SU-DHL-6 (cell line): Measurements from ENCODE around the gene HTT.
A peak's percentile ranks its signal among the peaks of the same experiment; 100 is the strongest.

Experiments used
- H2AFZ ChIP-seq: fragments of 200-600 bp; sonication (generic); 2 replicates; pipeline ENCODE4 v1.6.1; 2014; ENCODE audit warnings: low read depth, mild to moderate bottlenecking, moderate library complexity, mixed read lengths, antibody characterized with exemption, low read length; ENCODE audit not compliant: severe bottlenecking
- H3F3A ChIP-seq: fragments of 200-600 bp; shearing (Covaris generic); 2 replicates; pipeline ENCODE4 v1.6.0; 2016; ENCODE audit warnings: antibody characterized with exemption, mild to moderate bottlenecking; ENCODE audit not compliant: insufficient read depth
- H3K27ac ChIP-seq: fragments of 200-600 bp; sonication (generic); 2 replicates; pipeline ENCODE4 v1.5.1; 2016; ENCODE audit warnings: low read depth, mild to moderate bottlenecking, low read length, moderate library complexity, mixed read lengths
- H3K27me3 ChIP-seq: fragments of 200-600 bp; sonication (generic), shearing (Covaris generic); 2 replicates; pipeline ENCODE4 v1.6.0; 2014; ENCODE audit warnings: mild to moderate bottlenecking, low read length
- H3K36me3 ChIP-seq: fragments of 200-600 bp; sonication (generic); 2 replicates; pipeline ENCODE4 v1.6.1; 2014; ENCODE audit warnings: mild to moderate bottlenecking, low read length, mixed read lengths
- H3K4me2 ChIP-seq: fragments of 300-600, 200-600 bp; shearing (Covaris generic), sonication (generic); 2 replicates; pipeline ENCODE4 v1.6.0; 2014; ENCODE audit warnings: low read length, low read depth, mild to moderate bottlenecking; ENCODE audit not compliant: poor library complexity, severe bottlenecking
- H3K4me3 ChIP-seq: fragments of 200-600 bp; sonication (generic); 2 replicates; pipeline ENCODE4 v1.5.1; 2014; ENCODE audit warnings: antibody characterized with exemption, low read length, mild to moderate bottlenecking, mixed read lengths; ENCODE audit not compliant: insufficient read depth, poor library complexity, severe bottlenecking
- H3K79me2 ChIP-seq: fragments of 200-600 bp; sonication (generic); 2 replicates; pipeline ENCODE4 v1.6.1; 2014; ENCODE audit warnings: mild to moderate bottlenecking, low read length, moderate library complexity; ENCODE audit not compliant: insufficient read depth
- H3K9ac ChIP-seq: fragments of 200-600 bp; sonication (generic); 2 replicates; pipeline ENCODE4 v1.7.0; 2014; ENCODE audit warnings: mild to moderate bottlenecking, low read length
- H3K9me2 ChIP-seq: fragments of 200-600 bp; sonication (generic); replicated peaks from 2 replicates; pipeline ENCODE4 v1.6.1; 2014; ENCODE audit warnings: low read length; ENCODE audit not compliant: insufficient read depth
- H3K9me3 ChIP-seq: fragments of 200-600 bp; sonication (generic); 2 replicates; pipeline ENCODE4 v1.6.1; 2014; ENCODE audit warnings: low read length, mixed read lengths; ENCODE audit not compliant: insufficient read depth
- H4K20me1 ChIP-seq: fragments of 200-600 bp; sonication (generic); 2 replicates; pipeline ENCODE4 v1.6.1; 2014; ENCODE audit warnings: low read depth, mild to moderate bottlenecking, antibody characterized with exemption, low read length, moderate library complexity, mixed read lengths
- EZH2phosphoT487 ChIP-seq: fragments of 200-600 bp; sonication (generic), shearing (Covaris generic); conservative IDR thresholded peaks from 2 replicates; pipeline ENCODE4 v1.6.1; 2018; ENCODE audit warnings: mild to moderate bottlenecking, antibody characterized with exemption, low read length, moderate library complexity, mixed read lengths
- TF ChIP-seq, protein P1 (sequence below): fragments of 200-600 bp; sonication (generic); IDR thresholded peaks from one replicate; pipeline ENCODE4 v1.5.1; 2017; ENCODE audit warnings: antibody characterized with exemption, mild to moderate bottlenecking, low read length, moderate library complexity; ENCODE audit not compliant: insufficient read depth, poor library complexity, severe bottlenecking

HTT gene

DNA sequence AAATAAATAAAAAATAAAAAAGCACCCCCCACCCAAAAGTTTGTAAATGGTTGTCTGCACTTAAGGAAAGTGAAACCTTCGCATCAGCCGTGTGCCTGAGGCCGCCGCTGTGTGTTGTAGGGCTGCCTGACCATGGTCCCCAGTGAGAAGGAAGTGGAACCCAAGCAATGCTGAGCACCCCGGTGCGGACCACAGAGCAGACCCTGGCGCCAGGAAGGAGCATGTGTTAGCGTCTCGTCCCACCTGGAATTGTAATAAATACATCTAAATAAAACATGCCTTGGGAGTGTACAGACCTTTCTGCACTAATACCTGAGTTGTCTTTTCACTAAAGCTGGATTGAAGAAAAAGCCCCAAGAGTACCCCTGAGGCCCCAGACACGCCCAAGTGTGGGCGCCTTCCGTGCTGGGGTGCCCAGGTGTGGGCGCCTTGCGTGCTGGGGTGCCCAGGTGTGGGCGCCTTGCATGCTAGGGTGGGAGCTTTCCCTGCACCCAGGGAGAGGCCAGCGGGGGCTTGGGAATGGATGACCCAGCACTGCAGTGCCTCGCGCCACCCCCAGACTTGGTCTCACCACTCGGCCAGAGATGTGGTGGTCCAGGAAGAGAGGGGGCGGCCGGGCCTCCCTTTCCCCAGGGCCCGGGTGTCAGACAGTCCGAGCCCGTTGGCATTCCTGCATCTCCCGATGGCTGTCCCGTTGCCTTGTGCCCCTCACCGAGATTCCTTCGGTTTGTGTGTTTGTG lies 33.9 kb upstream of the HTT start:
- no peaks in the 10 kb centered on the region for H3K9me3 ChIP-seq
- peak overlapping the region; percentile 58 for H3K4me2 ChIP-seq
- peak overlapping the region; percentile 58 for H3K27ac ChIP-seq
- H3K4me3 ChIP-seq = peak overlapping the region; percentile 6
- no peaks in the 10 kb centered on the region for H3K27me3 ChIP-seq
- H4K20me1 ChIP-seq = no peaks in the 10 kb centered on the region
- H3K79me2 ChIP-seq = no peaks in the 10 kb centered on the region
- peaks cover 9% of the 10 kb centered on the region; the same call in 1 of the 2 replicates for H3F3A ChIP-seq
- H3K9me2 ChIP-seq = no peaks in the 10 kb centered on the region
- peak overlapping the region; percentile 37 for H3K9ac ChIP-seq
- no peak for TF ChIP-seq EZH2phosphoT487
- TF ChIP-seq, protein P1, sequence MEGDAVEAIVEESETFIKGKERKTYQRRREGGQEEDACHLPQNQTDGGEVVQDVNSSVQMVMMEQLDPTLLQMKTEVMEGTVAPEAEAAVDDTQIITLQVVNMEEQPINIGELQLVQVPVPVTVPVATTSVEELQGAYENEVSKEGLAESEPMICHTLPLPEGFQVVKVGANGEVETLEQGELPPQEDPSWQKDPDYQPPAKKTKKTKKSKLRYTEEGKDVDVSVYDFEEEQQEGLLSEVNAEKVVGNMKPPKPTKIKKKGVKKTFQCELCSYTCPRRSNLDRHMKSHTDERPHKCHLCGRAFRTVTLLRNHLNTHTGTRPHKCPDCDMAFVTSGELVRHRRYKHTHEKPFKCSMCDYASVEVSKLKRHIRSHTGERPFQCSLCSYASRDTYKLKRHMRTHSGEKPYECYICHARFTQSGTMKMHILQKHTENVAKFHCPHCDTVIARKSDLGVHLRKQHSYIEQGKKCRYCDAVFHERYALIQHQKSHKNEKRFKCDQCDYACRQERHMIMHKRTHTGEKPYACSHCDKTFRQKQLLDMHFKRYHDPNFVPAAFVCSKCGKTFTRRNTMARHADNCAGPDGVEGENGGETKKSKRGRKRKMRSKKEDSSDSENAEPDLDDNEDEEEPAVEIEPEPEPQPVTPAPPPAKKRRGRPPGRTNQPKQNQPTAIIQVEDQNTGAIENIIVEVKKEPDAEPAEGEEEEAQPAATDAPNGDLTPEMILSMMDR = no peak
- peak overlapping the region; percentile 76 for H2AFZ ChIP-seq
- no peaks in the 10 kb centered on the region for H3K36me3 ChIP-seq

DNA sequence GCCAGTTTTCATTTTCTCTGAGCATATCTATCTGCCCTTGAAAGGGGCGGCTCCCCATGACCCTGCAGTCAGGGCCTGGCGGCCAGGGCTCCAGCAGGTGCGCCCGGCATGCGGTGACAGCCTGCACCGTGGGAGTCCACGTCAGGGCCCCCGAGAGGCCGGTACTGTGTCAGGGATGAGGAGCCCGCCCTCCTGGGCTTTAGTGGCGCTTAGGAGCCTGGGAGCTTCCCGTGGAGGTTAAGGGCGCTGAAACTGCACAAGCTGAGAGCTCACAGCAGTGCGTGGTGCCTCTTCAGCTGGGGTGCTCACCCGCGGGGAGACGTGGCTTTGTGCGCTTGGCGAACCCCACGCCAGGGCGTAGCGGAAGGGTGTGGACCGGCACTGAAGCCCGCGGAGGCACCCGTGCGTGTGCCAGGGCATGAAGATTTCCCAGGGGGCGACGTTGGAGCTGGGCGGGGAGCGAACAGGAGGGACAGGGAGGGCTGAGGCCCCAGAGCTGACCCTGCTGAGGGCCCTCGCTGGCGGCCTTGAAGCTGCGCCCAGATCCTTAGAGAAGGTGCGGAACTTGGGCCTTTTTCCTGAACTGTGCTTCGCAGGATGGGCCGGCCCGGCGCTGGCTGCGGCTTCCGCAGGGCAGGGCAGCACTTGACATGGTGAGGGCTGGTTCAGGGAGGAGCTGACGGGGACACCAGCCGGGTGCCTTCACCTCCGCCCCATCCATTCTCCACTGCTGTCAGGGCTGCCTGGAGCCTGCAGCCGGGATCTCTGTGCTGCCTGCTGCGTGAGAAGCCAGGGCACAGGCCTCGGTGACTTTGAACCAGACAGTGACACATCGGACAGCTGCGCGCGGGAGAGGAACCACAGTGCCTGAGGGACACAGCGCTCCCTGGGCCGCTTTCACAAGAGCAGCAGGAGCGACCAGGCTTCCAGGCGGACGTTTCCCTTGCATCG lies 33.0 kb upstream of the HTT start:
- Histone ChIP-seq H3K27me3 (no peaks in the 10 kb centered on the region), H3K4me3 (peak overlapping the region; percentile 6), H2AFZ (peak overlapping the region; percentile 76), H3F3A (peaks cover 10% of the 10 kb centered on the region), H3K27ac (peak overlapping the region; percentile 58), H3K79me2 (no peaks in the 10 kb centered on the region), H4K20me1 (no peaks in the 10 kb centered on the region), H3K9ac (peak overlapping the region; percentile 37), H3K9me2 (no peaks in the 10 kb centered on the region), H3K9me3 (no peaks in the 10 kb centered on the region), H3K36me3 (no peaks in the 10 kb centered on the region), H3K4me2 (peak overlapping the region; percentile 58)
- no peak for TF ChIP-seq EZH2phosphoT487
- TF ChIP-seq, protein P1 = no peak

DNA sequence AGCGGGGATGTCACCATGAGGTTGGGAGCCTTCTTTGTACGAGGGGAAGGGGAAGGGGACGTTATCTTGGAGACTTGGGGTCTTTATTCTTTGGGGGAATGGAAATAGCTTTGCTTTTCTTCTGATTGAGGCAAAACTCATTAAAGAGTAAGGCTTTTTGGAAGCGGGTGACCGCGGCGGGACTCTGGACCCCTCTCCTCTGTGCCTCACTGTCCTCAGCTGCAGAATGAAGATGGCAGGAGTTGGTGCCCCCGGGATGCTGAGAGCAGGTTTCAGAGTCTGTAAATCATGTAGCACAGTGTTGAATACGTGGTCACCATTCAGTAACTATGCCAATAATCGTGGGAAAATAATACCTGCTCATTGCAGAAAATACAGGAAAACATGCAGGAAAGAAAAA lies 32.3 kb upstream of the HTT start:
- Histone ChIP-seq H3F3A (peaks cover 13% of the 10 kb centered on the region), H3K9ac (peak overlapping the region; percentile 37), H3K4me2 (peak overlapping the region; percentile 58), H3K9me2 (no peaks in the 10 kb centered on the region), H3K27ac (no peak overlapping the region), H3K4me3 (no peak overlapping the region), H2AFZ (peak overlapping the region; percentile 76), H3K27me3 (no peaks in the 10 kb centered on the region), H3K9me3 (no peaks in the 10 kb centered on the region), H4K20me1 (no peaks in the 10 kb centered on the region), H3K79me2 (no peaks in the 10 kb centered on the region), H3K36me3 (no peaks in the 10 kb centered on the region)
- TF ChIP-seq, protein P1 = no peak
- no peak for TF ChIP-seq EZH2phosphoT487
